Astrocyte of the spinal cord (primary cell): Measurements from ENCODE around the gene DCLK1.

ENCODE experiments used
- DNase-seq: peaks from one replicate; pipeline ENCODE4 v3.0.0; 2011; ENCODE audit warnings: low read depth, low spot score
- H3K4me3 ChIP-seq: 2 replicates; pipeline ENCODE4 v1.5.1; 2011; ENCODE audit warnings: low read depth, mild to moderate bottlenecking, low read length, moderate library complexity
- in situ Hi-C: cut with HindIII; loops from 2 replicates; pipeline ENCODE4 v1.10.0; 2017; ENCODE audit warnings: low sequenced_read_pairs
- TF ChIP-seq, protein P1 (sequence below): IDR thresholded peaks from 2 replicates; pipeline ENCODE4 v1.5.1; 2012; ENCODE audit warnings: low read depth, mild to moderate bottlenecking, low read length, inconsistent platforms

The DCLK1 gene

GRCh38 chr13:36069881-36070366, 61.3 kb downstream of the DCLK1 start:
- TF ChIP-seq, protein P1, sequence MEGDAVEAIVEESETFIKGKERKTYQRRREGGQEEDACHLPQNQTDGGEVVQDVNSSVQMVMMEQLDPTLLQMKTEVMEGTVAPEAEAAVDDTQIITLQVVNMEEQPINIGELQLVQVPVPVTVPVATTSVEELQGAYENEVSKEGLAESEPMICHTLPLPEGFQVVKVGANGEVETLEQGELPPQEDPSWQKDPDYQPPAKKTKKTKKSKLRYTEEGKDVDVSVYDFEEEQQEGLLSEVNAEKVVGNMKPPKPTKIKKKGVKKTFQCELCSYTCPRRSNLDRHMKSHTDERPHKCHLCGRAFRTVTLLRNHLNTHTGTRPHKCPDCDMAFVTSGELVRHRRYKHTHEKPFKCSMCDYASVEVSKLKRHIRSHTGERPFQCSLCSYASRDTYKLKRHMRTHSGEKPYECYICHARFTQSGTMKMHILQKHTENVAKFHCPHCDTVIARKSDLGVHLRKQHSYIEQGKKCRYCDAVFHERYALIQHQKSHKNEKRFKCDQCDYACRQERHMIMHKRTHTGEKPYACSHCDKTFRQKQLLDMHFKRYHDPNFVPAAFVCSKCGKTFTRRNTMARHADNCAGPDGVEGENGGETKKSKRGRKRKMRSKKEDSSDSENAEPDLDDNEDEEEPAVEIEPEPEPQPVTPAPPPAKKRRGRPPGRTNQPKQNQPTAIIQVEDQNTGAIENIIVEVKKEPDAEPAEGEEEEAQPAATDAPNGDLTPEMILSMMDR, result no peak
- no peak for DNase-seq
- in situ Hi-C loops, result no loop called here
- H3K4me3 ChIP-seq, result no peak overlapping the region

DNA sequence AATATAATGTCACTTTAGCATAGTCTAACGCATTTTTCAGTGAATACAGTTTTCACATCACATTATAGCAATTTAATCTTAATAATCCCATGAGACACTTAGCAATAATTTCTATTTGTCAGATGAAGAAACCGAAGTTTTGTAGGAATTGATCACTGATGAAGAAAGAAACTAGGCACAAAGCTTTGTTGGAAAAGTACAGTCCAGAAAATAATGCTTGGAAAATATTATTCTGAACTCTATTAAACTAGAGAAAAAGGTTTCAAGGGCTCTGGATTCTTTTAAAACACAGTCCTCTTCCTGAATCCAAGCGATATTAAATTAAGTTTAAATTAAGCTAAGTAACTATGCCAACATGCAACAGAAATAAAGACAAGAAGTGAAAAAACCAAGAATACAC, 62.2 kb downstream of the DCLK1 start:
- TF ChIP-seq, protein P1, result no peak
- in situ Hi-C loops, result no loop called here
- DNase-seq, result no peak
- H3K4me3 ChIP-seq, result no peak overlapping the region

DNA sequence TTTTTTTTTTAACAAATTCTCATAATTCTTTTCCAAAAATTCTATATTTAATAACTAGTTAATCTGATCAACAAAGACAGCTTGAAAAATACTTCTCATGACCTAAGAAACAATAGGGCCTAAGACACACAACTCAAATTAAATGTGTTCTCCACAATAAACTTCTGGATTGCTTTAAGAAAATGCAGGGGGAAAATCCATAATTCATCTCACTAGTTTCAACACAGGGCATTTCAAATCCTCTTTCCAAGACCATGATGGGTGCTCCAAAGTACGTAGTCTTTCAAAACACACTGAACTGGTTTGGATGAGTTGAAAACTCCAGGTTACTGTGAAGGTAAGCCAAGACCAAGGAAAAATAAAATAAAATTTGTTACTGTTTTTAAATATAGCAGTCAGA, 62.6 kb downstream of the DCLK1 start:
- no peak for DNase-seq
- TF ChIP-seq, protein P1, result no peak
- in situ Hi-C loops, result no loop called here
- no peak overlapping the region for H3K4me3 ChIP-seq

DNA sequence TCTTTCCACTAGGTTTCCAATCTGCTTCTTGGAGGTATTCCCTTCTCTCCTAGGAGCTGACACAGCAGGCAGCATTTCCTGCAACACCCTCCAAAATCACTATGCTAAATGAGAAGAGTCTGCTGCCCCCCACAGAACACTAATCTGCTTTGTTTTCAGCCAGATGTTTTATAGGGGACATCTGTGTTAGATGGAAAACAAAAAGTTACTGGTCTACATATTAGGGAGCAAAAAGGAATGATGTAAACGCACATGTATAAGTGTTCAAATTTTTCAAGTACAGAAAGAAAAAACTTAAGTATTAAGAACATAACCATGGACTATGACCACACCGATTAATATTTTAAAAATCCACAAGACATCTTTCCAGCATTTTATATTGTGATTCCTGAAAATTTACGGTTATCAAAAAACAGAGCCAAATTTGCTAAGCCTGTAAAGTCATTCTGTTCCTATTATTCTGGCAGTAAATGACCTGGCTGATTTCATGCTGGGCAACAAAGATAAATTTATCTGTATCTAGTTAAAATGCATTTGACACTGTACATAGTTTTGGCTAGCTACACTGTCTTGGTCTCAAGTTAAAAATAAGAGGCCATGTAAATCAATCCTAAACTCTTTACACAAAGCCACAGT, 63.3 kb downstream of the DCLK1 start:
- in situ Hi-C loops, result no loop called here
- H3K4me3 ChIP-seq, result no peak overlapping the region
- DNase-seq, result peak; percentile 4
- TF ChIP-seq, protein P1, result no peak

- TF ChIP-seq, protein P1, result no peak
- H3K4me3 ChIP-seq, result no peak overlapping the region
- in situ Hi-C loops, result no loop called here
- DNase-seq, result no peak
Measured at GRCh38 chr13:36062249-36062648, 68.9 kb downstream of the DCLK1 start.

DNA sequence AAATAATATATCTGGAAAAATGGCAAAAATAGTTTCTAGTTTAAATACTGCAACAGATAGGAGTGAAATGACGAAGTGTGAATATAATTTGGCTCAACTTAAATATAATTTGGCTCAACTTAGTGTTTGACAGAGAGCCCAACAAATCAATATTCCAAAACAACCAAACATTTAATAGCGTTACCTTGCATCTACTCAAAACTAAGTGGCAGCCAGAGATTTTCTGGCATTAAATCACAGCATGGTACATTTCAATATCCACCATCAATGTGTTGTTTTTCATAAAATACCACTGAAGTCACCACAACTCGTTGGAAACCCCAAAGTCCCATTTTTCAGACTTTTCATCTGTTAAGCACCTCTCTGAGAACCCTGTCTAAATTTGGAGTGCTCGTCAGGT, 69.6 kb downstream of the DCLK1 start:
- in situ Hi-C loops, result no loop called here
- TF ChIP-seq, protein P1, result no peak
- DNase-seq, result no peak
- no peak overlapping the region for H3K4me3 ChIP-seq

DNA sequence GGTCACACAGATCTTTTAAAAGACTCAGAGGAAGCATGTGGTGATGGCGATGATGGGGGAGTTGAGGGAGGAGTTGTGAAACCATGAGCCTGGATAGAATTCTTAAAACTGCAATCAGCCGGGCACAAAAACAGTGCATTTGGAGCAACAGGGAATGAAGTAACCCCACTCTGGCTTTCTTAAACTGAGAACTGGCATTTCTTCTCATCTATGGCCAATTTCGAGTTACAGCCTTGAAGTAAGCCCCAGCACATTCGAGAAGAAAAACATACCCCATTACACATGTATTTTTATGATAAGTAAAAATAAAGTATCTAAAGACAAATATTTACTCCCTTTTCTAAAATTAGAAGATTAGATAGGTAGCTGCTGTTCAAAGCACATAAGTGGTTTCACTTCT, 70.1 kb downstream of the DCLK1 start:
- DNase-seq, result no peak
- no peak overlapping the region for H3K4me3 ChIP-seq
- TF ChIP-seq, protein P1, result no peak
- in situ Hi-C loops, result no loop called here
